Measurements from ENCODE around the gene AXIN1.

- TF ChIP-seq EZH2 (IDR thresholded peaks at IDR 0.05; ENCODE audit: insufficient read depth, low read length), result no peak
- TF ChIP-seq CTCF (IDR thresholded peaks at IDR 0.05; ENCODE audit: insufficient read depth, low read depth, low read length), result no peak
These were observed 15.1 kb downstream of the AXIN1 start for GRCh38 chr16:337437-337836.
